AG09309 (cell line): ENCODE data around the gene NUP50.

Source experiments
- DNase-seq: peaks from one replicate; pipeline ENCODE4 v3.0.0-alpha.2; 2010; ENCODE audit warnings: low read depth
- H3K4me3 ChIP-seq: 2 replicates; pipeline ENCODE4 v1.5.1; 2011; ENCODE audit warnings: mild to moderate bottlenecking, low read depth, low read length, moderate library complexity; ENCODE audit not compliant: control insufficient read depth
- CTCF ChIP-seq: IDR thresholded peaks from 2 replicates; pipeline ENCODE4 v1.5.1; 2011; ENCODE audit warnings: mild to moderate bottlenecking, low read depth, low read length, inconsistent platforms; ENCODE audit not compliant: insufficient read depth, control insufficient read depth; ENCODE audit errors: missing control alignments

The NUP50 gene

DNA sequence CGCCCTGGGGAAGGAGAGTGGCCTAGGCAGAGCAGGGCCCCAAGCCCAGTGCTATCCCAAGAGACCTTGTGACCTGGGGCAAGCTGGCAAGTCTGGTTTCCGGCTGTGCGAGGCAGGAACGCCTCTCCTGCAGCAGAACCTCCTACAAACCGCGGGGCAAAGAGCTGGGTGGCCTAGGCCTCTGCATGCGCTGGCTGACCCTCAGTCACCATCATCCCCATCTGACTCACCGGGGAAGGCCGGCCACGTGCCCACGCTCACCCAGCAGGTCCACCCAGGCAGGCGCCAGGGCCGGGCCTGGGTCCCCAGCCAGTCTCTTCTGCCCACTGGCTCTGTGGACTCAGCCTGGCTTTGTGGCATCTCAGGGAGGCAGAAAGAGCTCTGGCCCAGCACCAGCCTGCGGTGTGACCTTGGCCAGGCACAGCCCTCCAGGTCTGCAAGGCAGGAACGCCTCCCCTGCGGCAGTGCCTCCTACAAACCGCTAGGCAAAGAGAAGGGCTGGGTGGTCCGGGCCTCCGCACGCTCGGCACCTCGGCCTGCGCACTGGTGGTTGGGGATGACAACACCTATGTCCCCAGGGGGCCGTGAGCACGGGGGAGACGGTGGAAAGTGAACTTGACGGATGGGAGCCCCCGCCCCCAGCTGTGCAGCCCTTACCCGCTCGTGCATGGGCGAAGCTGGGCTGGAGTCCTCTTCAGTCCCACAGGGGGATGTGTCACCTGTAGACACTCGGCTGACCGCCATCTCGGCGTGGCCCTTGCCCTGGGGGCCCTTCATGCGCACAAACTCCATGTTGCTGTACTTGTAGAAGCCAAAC lies 38.8 kb downstream of the NUP50 start:
- no peak for TF ChIP-seq CTCF
- H3K4me3 ChIP-seq = no peak overlapping the region
- no peak for DNase-seq

DNA sequence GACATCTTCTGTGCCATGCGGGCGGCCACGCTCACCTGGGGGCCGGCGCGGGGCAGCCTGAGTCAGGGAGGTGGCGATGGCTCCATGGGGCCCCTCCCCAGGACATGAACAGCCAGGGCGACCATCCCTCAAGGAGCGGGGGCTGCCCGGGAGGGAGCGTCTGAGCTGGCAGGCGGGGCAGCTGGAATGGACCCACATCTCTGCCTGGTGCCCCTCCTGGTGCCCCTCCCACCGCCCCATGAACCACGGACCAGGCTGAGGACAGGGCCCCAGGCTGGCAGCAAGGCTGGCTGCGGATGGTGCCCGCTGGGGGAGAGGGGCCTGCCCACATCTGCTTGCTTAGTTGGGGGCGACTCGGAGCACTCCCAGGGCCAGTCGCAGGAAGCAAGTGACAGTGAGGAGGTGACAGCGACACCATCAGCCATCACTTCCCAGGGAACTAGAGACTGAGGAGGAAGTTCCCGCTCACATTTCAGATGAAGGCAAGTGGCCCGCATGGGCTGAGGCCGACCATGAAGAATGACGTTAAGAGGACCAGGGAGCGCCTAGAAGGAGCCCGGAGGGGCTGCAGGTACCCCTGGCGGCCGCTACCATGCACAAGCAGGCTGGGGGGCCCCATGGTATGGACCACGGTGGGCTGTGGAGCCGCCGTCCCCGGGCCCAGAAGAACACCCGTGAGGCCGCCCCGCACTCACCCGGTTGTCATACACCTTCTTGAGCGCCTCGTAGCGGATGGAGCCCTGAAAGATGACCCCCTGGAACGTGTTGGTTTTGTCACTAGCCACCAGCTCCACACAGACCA lies 39.6 kb downstream of the NUP50 start:
- H3K4me3 ChIP-seq = no peak overlapping the region
- no peak for DNase-seq
- no peak for TF ChIP-seq CTCF

DNA sequence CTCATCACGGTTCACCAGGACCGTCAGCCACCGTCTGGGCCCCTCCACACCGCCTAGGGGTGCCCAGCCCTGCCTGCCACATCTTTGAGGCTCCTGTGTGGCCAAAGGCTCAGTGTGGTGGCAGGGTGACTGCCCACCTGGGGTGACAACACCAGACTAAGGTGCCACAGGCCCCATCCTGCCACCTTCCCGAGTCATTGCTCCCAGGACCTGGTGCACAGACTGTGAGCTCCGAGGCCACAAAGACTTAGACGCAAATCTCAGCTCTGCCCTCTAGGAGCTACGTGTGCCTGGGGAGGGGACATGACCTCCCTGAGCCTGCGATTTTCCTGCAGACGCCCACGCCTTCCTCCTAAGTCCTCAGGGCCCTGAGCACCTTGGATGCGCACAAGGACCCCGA lies 40.5 kb downstream of the NUP50 start:
- no peak for DNase-seq
- no peak for TF ChIP-seq CTCF
- no peak overlapping the region for H3K4me3 ChIP-seq

- DNase-seq = no peak
- TF ChIP-seq CTCF = no peak
- no peak overlapping the region for H3K4me3 ChIP-seq
Observed at GRCh38 chr22:45204819-45205218, 41.1 kb downstream of the NUP50 start.

DNA sequence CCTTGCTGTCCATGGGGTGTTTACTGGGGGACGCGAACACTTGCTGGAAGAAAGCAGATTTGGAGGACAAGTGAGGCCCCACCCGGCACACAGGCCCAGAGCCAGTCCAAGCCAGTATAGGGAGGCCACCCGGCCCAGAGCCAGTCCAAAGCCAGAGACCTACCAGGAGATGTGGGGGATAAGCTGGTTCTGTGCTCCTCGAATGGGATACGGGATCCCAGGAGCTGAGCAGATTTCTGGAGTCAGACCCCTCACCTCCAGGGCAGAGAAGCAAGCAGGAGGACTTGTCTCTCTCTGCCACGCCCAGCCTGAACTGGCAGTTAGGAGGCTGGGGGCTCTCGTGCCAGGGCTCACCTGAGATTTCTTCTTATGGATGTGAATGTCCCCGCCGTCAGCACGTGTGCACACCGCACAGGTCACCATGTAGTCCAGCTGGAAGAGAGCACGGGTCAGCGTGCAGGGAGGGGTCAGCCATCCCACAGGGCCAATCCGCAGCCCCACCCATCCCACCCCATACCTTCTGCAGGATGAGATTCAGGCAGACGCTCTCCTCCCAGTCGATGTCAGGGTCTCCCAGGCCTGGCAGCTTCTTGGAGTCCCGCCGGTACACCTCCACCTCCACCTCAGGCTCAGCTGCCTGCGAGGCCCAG lies 41.7 kb downstream of the NUP50 start:
- TF ChIP-seq CTCF = no peak
- DNase-seq = no peak
- no peak overlapping the region for H3K4me3 ChIP-seq

DNA sequence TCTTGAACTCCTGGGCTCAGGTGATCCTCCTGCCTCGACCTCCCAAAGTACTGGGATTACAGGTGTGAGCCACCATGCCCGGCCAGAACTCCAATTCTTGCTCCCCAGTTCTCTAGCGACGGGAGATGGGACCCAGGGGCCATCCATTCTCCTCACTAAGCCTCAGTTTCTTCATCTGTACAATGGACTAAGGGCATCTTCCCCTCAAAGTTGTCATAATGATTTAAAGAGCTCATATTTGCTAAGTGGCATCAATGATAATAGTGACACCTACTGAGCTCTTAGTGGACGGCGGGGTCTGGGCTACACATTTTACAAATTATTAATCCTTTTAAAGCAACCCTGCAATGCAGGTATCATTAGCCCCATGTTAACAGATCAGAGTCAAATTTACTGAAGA lies 42.5 kb downstream of the NUP50 start:
- H3K4me3 ChIP-seq = no peak overlapping the region
- TF ChIP-seq CTCF = no peak
- DNase-seq = no peak
